GM18951 (cell line): ENCODE measurements around the gene ATPAF1.

Experiments used
- POLR2A ChIP-seq: IDR thresholded peaks from 4 replicates; pipeline ENCODE4 v1.6.1; 2011; ENCODE audit warnings: mild to moderate bottlenecking; ENCODE audit not compliant: insufficient read length, insufficient read depth; ENCODE audit errors: extremely low read depth
- in situ Hi-C: fragments of 300-500 bp; cut with MboI; formaldehyde crosslinking; loops from one replicate; pipeline ENCODE4 v1.12.0; 2022; ENCODE audit warnings: low sequenced_read_pairs, mixed read lengths, inconsistent platforms; ENCODE audit not compliant: unreplicated experiment

Gene ATPAF1

GRCh38 chr1:46611691-46612221 lies 56.4 kb downstream of the ATPAF1 start:
- in situ Hi-C loops: no loop called here
- no peak for TF ChIP-seq POLR2A

GRCh38 chr1:46607345-46608130 lies 60.6 kb downstream of the ATPAF1 start:
- in situ Hi-C loops: no loop called here
- no peak for TF ChIP-seq POLR2A

GRCh38 chr1:46606255-46606965 lies 61.8 kb downstream of the ATPAF1 start:
- TF ChIP-seq POLR2A: no peak
- in situ Hi-C loops: no loop called here

DNA sequence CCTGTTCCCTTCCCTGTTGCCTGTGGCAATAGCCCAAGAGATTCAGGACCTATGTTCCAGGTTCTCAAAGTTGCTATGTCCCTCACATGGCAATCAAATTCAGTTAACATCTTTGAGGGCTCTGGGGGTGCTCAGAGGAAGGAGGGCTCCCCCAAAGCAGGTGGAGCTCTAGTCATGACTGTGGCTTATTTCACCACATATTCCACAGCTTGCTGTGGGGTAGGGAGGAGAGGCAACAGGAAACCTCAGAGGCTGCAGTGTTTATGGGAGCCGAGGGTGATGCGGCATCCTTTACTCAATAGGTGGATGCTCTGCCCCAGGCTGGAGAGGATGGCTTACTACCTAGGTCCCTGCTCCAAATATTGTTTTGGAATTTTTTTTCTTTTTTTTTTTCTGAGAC lies 62.9 kb downstream of the ATPAF1 start:
- in situ Hi-C loops: no loop called here
- no peak for TF ChIP-seq POLR2A

GRCh38 chr1:46603858-46604549 lies 64.2 kb downstream of the ATPAF1 start, which contains the start of gene MKNK1:
TSS of gene MKNK1 (minus strand) at chr1:46604268. CDS start at chr1:46583327, 20,941 bp downstream.
- in situ Hi-C loops: no loop called here
- peak; percentile 97 for TF ChIP-seq POLR2A

GRCh38 chr1:46603481-46603857 lies 64.7 kb downstream of the ATPAF1 start:
- no peak for TF ChIP-seq POLR2A
- in situ Hi-C loops: no loop called here

- TF ChIP-seq POLR2A: no peak
Observed at GRCh38 chr1:46601257-46602007, 66.7 kb downstream of the ATPAF1 start.

GRCh38 chr1:46599059-46599970 lies 68.8 kb downstream of the ATPAF1 start:
- TF ChIP-seq POLR2A: no peak
- in situ Hi-C loops: no loop called here

More at GRCh38 chr1:46601257-46602007, 66.7 kb downstream of the ATPAF1 start:
- in situ Hi-C loops: no loop called here

- in situ Hi-C loops: no loop called here
- TF ChIP-seq POLR2A: no peak
Observed at GRCh38 chr1:46596846-46597245, 71.3 kb downstream of the ATPAF1 start.

DNA sequence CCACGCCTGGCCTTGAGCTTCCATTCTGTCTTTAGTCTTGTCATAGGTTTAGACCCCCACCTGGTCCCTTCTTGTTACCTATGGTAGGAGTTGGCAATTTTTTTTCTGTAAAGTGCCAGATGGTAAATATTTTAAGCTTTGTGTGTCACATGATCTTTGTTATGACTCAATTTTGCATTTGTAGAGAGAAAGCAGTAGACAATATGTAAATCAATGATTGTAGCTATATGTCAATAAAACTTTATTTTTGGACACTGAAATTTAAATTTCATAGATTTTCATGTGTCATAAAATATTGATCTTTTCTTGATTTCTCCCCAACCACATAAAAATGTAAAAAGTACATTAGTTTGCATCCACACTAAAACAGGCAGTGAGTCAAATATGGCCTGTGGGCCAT lies 72.1 kb downstream of the ATPAF1 start:
- in situ Hi-C loops: no loop called here

GRCh38 chr1:46595127-46595526 lies 73.0 kb downstream of the ATPAF1 start:
- in situ Hi-C loops: no loop called here
- no peak for TF ChIP-seq POLR2A

More for the DNA sequence above, 72.1 kb downstream of the ATPAF1 start:
- no peak for TF ChIP-seq POLR2A

- no peak for TF ChIP-seq POLR2A
- in situ Hi-C loops: no loop called here
Observed at GRCh38 chr1:46594063-46594462, 74.1 kb downstream of the ATPAF1 start.
